Fibroblast of peridontal ligament (primary cell): ENCODE measurements around the gene HAVCR2.

ENCODE experiments used
- DNase-seq: peaks from one replicate; pipeline ENCODE4 v3.0.0-alpha.2; 2010; ENCODE audit errors: extremely low read depth

HAVCR2 gene

DNA sequence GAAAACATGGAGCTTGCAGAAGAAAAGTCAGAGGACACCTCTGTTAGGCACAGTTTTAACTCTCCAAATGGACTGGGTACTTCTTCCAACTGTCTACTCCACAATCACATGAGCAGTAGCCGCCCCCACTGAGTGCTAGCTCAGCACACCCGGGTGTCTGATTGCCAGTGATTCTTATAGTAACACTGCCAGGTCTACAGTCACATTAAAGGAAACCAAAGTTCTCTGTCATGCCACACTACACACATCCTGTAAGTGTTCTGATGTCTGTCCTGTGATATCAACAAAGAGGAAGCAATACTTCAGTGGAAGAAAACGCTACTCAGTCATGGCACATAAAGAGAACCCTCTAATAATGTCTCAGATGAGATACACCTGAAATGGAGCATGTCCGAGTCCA, at the start of gene HAVCR2:
HAVCR2 (minus strand) TSS at position 69 of the 400 bp plus-strand sequence; CDS start at position 8, 61 bp downstream.
- no peak for DNase-seq

DNA sequence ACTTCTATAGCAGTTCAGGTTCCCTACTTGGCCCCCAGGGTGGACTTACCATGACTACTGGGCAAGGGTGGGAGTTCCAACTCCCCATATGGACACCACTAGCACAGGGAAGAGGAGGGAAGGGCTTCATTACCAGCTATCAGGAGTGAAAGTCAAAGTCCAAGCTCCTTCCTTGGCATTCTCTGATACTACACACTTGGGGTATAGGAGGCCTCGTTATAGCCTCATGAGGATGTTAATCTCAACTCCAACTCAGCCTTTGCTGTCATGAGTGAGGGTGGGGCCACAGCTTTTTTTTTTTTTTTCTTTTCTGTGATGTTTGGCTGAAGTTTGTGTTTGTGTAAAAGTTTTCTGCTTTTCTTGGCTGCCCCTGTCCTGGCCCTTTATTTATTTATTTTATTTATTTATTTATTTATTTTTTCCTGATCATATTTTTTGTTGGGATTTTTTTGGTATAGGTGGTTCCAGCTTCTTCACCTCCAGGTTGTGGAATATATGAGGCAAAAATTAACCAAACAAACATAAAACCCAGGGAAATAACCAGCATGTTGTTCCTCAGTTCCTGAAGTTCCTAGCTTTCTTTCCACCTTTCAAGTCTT, 48.5 kb upstream of the HAVCR2 start:
- no peak for DNase-seq

GRCh38 chr5:157155297-157155696, 46.5 kb upstream of the HAVCR2 start:
- no peak for DNase-seq

- DNase-seq: no peak
These were observed 42.2 kb upstream of the HAVCR2 start for GRCh38 chr5:157150995-157151394.

- DNase-seq: peak; percentile 78
These were observed 40.1 kb upstream of the HAVCR2 start for GRCh38 chr5:157148734-157149615.

DNA sequence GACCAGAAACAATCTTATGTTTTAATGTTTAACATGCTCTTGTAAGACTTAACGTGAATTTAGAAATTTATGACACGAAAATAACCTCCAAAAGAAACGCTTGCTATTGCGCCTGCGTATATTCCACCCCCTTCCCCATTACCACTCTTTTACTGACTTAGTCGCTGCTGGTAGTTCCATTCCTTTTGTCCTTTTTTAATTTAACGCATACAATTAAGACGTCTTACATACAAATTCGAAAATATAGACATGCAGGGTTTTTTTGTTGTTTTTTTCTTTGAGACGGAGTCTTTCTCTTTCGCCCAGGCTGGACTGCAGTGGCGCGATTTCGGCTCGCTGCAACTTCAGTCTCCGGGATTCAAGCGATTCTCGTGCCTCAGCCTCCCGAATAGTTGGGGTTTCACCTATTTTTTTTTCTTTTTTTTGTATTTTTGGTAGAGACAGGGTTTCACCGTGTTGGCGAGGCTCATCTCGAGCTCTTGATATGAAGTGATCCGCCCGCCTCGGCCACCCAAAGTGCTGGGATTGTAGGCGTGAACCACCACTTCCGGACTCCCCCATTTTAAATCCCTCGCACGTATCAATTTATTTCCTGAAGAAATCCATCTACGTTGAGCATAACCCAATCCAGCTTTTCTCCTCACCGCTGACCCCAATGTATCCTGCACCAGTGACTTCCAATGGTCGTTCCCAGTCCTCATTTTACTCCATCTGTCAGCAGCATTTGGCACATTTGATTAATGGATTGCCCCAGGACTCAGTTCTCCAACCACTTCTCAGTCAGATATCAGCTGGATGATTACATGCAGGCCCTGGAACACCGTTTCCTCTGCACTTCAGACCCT, 34.5 kb upstream of the HAVCR2 start:
- peak; percentile 39 for DNase-seq

DNA sequence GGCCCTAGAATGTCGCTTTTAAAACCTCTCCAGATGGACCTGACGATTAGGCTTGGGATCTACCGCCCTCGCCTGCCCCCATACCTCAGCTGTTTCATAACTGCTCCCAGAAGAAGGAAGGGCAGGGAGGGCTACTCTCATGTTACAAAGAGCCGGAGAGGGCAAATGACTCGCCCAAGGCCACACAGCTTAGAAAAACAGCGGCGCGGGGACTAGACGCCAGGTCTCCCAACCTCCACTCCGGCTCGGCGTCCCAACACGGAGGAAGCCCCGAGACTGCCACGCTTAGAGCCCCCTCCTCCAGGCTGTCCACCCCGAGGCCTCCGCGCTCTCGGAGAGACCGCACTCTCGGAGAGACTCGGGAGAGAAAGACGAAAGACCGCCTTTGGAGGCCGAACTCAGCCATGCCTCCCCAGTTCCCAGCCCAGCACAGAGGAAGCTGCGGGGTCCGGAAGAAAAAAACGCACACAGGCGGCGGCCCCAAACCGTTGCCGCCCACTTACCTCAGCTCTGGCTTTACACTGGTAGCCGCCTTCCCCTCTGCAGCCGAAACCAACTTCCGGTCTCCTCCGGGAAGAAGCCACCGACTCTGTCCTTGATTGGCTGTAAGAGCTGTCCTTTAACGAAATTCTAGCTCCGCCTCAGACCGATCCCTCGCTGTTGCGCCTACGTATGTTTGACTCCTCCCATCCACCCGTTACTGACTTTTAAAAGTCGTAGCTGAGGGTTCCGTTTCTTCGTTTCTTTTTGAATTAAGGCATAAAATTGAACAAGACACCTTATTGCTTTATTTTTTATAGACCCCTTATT, 33.7 kb upstream of the HAVCR2 start, which contains the start of gene MED7:
MED7 (minus strand) TSS at position 549 of the 810 bp plus-strand sequence. CDS start 3,434 bp downstream, outside the sequence.
- DNase-seq: peak; percentile 100

GRCh38 chr5:157137691-157138090, 28.8 kb upstream of the HAVCR2 start:
- no peak for DNase-seq

DNA sequence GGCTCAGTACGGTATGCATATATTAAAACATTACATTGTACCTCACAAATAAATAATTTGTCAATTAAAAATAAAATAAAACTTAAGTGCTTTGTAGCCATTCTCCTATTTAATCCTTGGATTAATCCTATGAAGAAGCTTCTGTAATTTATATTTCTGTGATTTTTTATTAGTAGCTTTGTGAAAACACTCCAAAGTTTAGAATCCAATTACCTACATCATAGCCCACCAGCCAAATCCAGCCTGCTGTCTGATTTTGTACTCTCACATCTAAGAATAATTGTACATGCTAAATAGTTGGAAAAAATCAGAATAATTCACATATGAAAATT, 23.4 kb upstream of the HAVCR2 start:
- no peak for DNase-seq

DNA sequence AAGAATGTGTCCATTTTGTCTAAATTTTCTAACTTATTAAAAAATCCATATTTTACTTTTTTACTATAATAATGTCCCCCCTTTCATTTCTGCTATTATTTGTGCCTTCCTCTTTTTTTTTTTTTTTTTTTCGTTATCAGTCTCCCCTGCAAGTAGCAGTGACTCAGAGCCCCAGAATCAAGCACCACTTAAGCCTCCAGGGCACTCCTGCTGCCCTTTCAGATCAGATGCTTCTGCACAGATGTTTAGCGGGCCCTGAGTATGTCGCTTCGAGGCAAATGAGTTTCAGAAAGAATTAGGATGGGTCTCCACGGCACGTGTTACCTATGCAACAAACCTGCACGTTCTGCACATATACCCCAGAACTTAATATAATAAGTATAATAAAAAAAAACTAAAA, 22.1 kb upstream of the HAVCR2 start:
- DNase-seq: no peak

GRCh38 chr5:157121709-157122108, 12.9 kb upstream of the HAVCR2 start:
- DNase-seq: no peak

DNA sequence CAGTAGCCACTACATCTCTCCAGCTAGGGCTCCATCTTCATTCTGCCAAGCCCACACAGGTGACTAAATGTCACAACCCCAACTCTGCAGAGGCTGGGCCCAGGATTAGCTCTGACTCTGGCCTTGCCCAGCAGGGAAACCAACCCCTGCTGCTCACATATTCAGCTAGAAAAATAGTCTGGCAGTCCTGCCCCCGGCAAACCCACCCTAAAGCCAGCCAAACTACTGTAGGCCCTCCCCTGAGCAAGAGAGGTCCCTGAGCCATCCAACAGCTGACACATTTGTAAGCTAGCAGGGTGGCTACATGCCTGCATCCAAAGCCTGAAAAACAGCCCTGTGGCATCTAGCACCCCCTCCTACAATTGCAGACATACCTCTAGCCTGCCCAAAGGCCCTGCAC, 11.3 kb upstream of the HAVCR2 start:
- DNase-seq: no peak

DNA sequence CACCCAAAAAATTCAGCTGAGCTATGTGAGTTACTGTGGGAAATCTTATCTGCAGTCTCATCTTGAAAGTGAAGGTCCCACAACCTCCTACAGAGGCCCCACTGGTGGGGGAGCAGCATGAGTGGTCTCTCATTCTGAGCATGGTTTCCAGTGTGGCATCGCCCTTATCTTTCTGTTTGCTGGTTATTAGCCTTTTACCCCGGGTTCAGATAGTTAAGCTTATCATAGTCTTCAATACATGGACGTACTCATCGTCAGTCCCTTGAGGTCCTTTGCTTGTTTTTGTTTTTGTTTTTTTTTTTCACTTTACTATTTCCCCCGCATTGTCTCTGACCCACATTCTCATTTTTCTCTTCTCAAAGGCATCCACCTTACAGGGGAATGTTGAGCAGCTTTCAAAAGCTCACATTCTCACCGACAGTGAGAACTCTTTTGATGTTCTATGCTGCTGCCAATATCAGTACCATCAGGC, 7.7 kb upstream of the HAVCR2 start:
- DNase-seq: no peak

- no peak for DNase-seq
These were observed 6.7 kb upstream of the HAVCR2 start for GRCh38 chr5:157115502-157115901.

GRCh38 chr5:157115012-157115411, 6.2 kb upstream of the HAVCR2 start:
- no peak for DNase-seq

- DNase-seq: peak; percentile 65
These were observed 4.2 kb upstream of the HAVCR2 start for GRCh38 chr5:157113002-157113401.

DNA sequence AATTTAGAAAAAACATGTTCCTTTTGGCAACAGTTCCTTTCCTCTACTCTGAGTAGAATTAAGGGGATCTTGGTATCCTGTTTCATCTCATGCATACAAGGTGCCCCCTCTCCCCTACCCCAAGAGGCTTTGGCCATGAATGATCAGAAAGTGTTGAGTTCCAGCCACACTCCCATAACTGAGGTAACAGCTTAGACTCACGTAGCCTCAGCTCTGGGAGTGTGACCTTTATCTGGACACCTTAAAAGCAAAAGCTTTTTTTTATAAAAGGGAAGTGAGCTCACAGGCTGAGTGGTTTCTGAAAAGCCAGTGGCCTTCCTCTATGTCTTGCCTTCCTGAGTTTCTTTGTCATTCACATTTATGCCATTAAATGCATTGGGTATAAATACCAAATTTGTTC, 900 bp upstream of the HAVCR2 start:
- DNase-seq: no peak

DNA sequence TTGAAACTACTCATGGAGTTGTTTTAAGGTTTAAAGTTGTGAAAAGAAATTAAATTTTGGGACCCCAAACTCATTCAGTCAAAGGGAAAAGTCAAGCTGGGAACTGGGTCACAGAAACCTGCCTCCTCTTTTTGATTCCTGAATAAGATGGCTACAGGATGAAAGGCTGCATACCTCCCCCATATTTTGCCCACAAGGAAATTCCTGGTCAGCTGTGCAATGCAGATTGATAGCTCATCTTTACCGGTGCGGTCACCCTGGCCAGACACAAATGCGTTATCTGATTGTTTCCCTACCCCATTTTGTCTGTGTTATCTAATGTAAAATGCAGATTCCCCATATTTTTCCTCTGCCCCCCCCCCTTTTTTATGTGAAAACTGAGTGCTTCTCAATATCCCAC, 1.3 kb downstream of the HAVCR2 start:
- no peak for DNase-seq

DNA sequence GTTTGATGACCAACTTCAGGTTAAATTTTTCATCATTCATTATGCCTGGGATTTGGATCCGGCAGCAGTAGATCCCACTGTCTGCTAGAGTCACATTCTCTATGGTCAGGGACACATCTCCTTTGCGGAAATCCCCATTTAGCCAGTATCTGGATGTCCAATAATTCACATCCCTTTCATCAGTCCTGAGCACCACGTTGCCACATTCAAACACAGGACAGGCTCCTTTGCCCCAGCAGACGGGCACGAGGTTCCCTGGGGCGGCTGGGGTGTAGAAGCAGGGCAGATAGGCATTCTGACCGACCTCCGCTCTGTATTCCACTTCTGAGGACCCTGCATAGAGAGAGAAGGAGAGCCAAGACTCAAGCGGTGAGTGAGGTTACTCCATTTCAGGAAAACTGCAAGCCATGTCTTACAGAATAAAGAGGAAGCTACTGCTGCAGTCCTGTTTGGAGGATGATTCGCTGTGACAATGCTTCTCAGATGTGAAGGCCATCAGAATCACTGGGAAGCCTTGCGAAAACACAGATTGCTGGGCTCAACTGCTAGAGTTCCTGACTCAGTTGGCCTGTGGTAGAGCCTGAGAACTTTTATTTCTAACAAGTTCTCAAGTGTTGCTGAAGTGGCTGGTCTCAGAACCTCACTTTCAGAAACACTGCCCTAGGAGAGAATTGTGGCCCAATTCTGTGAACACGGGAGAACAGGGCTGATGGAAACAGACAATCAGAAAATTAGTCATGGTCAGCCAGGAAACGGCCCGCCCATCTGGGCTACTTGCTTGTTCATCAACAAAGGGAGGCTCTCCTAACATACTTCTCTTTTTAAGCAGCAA, 2.0 kb downstream of the HAVCR2 start:
- peak; percentile 8 for DNase-seq

DNA sequence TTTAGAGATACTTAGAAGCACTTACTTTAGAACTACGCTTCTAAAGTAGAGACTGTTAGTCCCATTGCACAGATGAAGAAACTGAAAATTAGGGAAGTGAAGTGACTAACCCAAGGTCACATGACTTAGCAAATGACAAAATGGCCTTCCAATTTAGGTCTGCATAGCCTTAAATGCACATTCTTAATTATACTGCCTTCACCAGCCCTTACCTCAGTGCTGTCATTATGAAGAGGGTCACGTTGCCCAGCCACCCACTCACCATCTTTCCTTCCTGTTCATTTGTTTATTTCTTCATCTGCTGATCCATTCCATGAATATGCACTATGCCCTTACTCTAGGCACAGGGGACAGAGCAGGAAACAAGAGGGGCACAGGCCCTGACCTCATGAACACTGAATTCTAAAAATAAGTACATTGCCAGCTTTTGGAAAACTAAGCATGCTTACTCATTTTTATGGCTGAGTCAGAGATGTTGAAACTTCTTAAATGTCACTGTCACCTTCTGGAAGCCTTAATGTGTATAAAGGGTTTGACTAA, 8.6 kb downstream of the HAVCR2 start:
- DNase-seq: peak; percentile 75
